ENCODE results near the gene SVOP.
"Not testable (repeated sequence)": the region's sequence is repeated elsewhere in the genome, so short reads cannot be mapped to it uniquely, and the experiment has no call there.

SVOP gene

DNA sequence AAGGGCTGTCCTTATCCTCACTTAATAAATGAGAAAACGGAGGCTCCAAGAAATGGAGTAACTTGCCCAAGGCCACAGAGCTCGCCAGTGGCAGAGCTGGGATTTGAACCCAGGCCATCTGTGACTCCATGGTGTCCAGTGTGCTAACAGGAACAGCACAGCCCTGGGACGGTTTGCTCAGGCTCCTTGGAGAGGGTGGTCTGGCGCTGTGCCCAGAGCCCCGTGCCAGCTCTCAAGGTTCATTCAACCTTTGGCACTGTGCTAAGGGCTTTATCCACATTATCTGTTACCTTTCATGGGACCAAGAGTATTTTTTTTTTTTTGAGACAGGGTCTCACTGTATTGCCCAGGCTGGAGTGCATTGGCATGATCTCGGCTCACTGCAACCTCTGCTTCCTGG is 132.8 kb downstream of the SVOP start:
- DNase-seq (ENCODE audit: low read depth in 2 of 2): no peak

DNA sequence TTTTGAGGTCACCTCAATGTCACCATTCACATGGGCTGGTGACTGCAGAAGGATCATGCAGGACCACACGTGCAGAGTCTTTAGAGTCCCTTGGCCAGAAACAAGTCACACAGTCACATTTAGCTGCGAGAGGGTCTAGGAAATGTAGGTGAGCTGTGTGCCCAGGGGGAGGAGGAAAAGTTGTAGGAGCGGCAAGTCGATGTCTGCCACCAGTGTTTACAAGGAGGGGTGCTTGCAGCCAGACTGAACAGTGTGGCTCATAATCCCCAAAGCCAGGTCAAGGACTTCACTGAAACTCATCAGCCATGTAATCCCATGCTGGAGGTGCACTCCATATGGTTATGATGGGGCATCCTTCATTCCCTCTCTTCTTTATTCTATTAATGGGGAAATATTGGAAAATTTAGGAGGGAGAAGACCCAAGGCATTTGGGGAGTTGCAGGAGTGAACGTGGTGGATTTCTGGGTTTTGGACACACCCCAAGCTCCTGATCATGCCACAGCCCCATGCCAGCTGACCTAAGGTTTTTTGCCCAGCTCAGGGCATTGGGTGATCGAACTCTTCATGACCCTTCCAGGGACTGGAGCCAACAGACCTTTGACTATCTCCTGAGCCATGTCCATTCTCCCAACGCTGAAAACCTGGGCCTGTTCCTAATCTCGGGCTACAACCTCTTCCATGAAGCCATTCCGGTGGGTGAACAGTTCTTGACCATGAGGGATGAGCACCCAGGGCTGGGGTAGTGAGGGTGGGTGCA is 133.8 kb downstream of the SVOP start:
- no peak for DNase-seq (ENCODE audit: low read depth in 2 of 2)

DNA sequence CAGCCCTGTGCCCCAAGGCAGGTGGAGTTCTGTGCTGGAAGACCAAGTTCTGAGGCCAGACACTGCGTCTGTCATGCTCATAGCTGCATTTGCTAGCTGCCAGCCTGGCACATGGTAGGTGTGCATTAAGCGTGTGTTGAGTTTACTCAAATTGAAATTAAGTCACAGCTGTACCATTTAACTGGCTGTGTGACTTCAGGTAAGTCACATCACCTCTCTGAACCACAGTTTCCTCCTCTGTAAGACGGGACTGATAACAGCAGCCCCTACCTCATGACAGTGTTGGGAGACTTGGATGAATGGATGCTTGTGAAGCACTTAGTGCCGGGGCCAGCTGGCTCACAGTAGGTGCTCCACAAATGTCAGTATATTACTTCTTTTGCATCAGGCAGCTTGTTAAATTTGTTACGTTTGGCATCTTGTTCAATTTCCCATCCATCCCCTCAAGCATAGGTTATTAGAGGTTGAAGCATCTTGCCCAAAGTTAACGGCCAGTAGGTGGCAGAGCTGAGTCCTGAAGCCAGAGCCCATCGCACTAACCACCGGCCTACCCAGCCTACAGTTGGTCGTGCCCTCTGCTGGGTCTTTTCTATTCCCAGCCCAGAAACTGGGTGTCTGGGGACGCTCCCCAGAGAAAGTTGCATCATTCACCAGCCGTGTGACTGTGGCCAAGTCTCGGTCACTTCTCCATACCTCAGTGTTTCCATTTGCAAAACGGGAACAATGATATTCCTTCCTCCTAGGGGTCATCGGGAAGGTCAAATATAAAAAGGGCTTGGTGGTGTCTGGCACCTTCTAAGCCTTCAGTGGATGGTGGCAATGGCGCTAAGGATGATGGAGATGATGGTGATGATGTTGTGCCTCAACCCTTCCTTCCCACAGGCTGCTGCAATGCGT is 136.5 kb downstream of the SVOP start:
- DNase-seq (ENCODE audit: low read depth in 2 of 2): no peak

DNA sequence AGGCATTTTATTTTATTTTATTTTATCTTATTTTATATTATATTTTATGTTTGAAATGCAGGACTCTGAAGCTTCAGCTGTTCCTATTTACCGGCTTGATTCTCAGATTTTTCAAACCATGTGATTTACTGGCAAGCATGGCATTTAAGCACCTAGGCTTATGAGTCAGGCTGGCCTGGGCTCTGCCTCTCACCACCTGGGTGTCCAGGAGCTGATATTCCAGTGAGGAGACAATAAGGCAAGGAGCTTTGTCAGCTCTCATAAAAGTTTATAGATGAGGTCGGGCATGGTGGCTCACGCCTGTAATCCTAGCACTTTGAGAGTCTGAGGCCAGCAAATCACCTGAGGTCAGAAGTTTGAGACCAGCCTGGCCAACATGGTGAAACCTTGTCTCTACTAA is 138.9 kb downstream of the SVOP start:
- DNase-seq (ENCODE audit: low read depth in 2 of 2): no peak

DNA sequence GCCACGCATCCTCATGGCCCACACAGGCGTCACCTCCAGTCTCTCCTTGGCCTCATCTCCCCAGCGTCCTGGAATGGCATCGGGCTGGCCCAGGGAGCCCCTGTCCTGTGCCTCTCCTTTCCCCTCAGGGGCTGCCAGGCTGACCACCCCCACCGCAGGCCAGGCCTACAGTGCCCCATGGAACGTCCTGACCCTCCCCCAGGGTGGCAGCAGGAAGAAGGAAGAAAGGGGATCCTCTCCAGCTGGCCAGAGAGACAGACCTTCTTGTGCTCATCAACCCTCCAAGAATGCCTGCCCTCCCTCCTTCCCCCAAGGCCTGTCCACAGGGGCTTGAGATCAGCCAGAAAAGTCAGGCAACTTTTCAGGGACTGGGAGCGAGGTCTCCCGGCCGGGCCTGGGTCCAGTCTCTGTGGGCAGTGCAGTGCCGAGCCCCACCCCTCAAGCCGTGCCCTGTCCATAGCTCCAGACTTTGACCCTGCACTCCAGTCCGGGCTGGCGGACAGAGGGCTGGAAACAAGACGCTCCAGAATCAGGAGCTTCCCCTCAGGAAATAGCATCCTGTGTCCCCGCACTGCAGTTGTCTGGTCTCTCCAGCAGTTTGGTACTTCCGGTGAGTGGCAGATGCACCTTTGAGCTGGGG is 141.1 kb downstream of the SVOP start, which contains the start of gene DAO:
Gene DAO (plus strand): TSS at position 478 of the 640 bp plus-strand sequence. CDS start 4,915 bp downstream, outside the sequence.
- DNase-seq (ENCODE audit: low read depth in 2 of 2): no peak

DNA sequence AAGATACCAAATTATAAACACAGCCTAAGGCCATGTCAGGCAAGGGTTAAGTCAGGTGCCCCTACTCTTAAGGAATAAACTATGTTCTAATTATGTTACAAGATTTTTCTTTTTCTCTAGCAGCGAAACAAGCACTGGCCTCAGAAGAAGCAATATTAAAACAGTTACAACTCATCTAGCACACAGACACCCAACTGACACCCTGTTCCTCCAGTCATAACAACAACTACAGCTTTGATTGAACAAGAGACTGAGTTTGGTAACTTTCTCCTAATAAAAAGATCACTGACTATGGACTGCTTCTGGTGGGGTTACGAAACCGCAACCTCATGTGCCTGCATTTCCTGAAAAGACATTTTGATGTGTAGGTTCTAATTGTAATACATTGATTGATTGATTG is 144.3 kb downstream of the SVOP start:
- no peak for DNase-seq (ENCODE audit: low read depth in 2 of 2)

DNA sequence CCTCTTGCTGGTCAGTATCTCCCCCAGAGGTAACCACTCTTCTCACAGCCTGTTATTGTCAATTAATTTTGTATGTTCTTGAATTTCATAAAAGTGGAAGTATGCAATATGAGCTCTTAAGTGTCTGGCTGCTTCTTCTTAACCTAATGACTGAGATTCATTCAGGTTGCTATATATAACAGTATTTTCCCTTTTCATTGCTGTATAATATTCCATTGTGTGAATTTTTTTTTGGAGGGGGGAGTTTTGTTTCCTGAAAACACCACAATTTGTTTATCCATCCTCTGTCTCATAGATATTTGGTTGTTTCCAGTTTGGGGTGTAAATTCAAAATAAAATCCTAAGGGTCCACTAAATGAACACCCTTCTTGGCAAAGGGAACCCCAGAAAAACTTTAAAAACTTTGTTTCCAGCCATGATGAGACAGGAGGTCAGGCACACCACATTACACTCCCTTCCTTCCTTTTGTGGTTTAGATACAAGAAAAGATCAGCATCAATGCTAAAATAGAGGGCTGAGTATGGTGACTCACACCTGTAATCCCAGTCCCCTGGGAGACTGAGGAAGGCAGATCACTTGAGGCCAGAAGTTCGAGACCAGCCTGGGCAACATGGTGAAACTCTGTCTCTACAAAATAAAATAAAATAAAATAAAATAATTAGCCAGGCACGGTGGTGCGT is 145.0 kb downstream of the SVOP start:
- no peak for DNase-seq (ENCODE audit: low read depth in 2 of 2)

DNA sequence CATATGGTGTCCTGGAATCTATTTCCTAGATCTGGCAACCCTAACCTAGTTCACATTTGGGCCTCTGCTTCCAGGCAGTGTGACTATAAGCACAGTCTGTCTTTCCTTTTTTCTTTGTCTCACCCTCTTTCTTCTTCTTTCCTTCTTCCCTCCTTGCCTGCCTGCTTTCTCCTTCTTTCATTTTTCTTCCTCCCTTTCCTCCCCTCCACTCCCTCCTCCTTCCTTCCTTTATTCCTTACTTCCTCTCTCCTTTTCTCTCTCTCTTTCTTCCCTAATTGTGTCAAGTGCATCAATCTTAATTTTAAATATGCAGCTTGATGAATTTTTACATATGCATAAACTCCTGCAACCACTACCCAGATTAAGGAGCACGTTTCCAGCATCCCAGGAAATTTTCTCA is 145.6 kb downstream of the SVOP start:
- no peak for DNase-seq (ENCODE audit: low read depth in 2 of 2)

DNA sequence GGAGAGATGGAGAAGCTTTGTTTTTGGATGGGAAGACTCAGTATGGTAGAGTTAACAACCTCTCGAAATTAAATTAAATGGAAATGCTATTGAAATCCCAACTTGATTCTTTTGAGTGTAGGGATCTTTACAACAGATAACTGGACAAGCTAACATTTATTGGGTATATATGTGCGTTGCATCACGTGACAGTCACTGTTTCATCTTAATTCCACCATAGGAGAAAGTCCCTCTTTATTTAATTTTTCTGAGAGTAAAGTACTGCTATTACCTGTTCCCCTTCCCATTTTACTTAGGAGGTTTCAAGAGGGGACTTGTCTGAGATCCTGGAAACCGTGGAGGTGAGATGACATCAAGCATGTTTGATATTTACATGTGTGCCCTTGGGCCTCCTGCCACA is 152.1 kb downstream of the SVOP start:
- no peak for DNase-seq (ENCODE audit: low read depth in 2 of 2)

DNA sequence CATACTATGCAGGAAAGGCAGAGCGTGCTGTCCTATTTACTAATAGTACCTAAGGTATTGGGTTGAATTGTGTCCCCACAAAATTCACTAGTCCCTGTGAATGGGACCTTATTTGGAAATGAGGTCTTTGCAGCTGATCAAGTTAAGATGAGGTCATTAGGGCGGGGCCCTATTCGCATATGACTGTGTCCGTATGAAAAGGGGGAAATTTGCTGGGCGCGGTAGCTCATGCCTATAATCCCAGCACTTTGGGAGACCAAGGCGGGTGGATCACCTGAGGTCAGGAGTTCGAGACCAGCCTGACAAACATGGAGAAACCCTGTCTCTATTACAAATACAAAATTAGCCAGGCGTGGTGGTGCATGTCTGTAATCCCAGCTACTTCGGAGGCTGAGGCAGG is 154.8 kb downstream of the SVOP start:
- not testable (repeated sequence) for DNase-seq (ENCODE audit: low read depth in 2 of 2)

DNA sequence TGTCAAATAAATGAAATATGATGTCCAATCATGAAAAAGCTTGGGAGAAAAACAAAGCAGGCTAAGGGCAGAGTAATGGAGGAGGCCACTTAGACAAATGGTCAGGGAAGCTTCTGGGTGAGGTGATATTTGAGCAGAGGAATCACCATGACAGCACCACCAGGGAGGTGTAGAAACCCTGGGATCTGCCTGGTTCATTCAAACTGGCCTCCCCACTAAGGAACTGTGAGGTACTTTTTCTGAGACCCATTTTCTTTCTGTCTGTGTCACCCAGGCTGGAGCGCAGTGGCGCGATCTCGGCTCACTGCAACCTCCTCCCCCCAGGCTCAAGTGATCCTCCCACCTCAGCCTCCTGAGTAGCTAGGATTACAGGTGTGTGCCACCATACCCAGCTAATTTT is 155.7 kb downstream of the SVOP start:
- DNase-seq (ENCODE audit: low read depth in 2 of 2): no peak

DNA sequence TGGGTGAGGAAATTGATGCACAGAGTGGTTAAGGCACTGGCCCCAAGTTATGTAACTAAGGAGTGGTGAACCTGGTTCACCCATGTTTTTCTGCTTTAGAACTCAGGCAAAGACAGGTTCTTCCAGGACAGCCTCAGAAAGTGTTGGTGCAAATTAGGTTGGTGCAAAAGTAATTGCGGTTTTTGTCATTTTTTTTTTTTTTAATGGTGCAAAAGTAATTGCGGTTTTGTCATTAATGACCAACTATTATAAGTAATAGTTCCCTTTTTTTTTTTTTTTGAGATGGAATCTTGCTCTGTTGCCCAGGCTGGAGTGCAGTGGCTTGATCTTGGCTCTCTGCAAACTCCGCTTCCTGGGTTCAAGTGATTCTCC is 158.3 kb downstream of the SVOP start:
- DNase-seq (ENCODE audit: low read depth in 2 of 2): no peak

DNA sequence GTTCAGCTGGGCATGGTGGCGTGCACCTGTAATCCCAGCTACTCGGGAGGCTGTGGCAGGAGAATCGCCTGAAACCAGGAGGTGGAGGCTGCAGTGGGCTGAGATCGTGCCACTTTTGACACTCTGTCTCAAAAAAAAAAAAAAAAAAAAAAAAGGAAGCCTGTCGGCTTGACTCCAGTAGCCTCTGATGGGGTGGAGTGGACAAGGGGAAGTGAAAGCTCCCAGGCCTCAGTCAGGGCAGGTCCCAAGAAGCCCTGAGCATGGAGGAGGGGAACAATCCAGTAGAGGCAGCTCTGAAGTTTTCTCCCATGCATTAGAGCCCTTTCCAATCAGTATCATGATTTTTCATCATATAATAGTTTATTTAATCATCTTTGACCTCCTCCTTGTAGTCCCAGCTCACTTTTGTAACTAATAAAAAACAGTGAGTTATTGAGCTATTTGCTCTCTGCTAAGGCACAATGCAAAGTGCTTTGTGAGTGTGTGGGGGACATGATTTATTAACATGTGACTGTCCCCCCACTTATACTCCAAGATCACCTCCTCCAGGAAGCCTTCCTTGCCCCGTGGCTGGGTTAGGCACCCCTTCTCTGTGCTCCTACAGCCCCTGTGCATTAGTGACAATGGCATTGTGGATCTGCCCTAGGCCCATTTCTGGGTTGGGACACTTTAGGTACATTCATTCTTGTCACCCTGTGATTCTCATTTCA is 158.8 kb downstream of the SVOP start:
- no peak for DNase-seq (ENCODE audit: low read depth in 2 of 2)

DNA sequence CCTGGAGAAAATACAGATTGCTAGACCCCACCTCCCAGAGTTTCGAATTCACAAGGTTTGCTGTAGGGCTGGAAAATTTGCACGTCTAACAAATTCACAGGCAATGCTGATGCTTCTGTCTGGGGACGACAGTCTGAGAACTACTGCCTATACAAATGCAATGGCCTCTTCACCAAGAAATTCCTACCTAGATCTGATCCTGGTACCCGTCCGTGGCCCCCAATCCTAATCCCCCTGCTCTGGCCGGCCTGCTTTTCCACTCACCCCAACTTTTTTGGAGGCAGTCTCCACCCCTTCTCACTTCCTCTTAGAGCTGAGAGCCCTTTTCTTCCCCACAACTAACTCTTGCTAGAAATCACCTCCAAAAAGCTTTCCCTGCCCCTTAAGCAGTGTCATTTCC is 160.4 kb downstream of the SVOP start:
- DNase-seq (ENCODE audit: low read depth in 2 of 2): no peak

DNA sequence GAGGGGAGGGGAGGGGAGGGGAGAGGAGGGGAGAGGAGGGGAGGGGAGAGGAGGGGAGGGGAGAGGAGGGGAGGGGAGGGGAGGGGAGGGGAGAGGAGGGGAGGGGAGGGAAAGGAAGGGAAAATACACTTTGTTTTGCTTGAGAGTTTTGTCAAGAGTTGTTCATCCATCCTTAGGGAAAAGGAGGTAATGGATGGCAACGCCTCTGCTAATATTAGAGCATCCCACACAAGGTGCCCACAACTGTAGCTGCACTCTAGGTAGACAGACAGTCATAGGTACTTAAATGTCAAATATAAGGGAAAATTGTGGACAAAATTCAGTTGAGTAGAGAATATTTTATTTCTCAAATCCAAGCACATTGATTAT is 161.0 kb downstream of the SVOP start:
- no peak for DNase-seq (ENCODE audit: low read depth in 2 of 2)

DNA sequence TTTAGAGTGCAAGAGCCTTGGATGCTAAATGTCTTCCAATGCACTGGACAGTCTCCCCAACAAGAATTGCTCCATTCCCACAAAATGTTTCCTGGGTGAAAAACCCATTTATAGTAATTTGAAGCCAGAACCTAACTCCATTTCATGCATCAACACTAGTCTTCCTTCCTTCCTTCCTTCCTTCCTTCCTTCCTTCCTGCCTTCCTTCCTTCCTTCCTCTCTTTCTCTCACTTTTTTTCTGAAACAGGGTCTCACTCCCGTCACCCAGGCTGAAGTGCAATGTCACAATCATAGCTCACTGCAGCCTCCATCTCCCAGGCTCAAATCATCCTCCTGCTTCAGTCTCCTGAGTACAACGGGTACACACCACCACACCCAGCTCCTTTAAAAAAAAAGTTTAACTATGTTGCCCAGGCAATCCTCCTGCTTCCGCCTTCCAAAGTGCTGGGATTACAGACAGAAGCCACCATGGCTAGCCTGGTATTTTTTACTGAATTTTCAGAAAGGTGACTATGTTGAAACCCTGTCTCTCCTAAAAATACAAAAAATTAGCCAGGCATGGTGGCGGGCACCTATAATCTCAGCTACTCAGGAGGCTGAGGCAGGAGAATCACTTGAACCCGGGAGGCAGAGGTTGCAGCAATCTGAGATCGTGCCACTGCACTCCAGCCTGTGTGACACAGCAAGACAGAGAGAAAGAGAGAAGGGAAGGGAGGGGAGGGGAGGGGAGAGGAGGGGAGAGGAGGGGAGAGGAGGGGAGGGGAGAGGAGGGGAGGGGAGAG is 161.5 kb downstream of the SVOP start:
- DNase-seq (ENCODE audit: low read depth in 2 of 2): not testable (repeated sequence)

DNA sequence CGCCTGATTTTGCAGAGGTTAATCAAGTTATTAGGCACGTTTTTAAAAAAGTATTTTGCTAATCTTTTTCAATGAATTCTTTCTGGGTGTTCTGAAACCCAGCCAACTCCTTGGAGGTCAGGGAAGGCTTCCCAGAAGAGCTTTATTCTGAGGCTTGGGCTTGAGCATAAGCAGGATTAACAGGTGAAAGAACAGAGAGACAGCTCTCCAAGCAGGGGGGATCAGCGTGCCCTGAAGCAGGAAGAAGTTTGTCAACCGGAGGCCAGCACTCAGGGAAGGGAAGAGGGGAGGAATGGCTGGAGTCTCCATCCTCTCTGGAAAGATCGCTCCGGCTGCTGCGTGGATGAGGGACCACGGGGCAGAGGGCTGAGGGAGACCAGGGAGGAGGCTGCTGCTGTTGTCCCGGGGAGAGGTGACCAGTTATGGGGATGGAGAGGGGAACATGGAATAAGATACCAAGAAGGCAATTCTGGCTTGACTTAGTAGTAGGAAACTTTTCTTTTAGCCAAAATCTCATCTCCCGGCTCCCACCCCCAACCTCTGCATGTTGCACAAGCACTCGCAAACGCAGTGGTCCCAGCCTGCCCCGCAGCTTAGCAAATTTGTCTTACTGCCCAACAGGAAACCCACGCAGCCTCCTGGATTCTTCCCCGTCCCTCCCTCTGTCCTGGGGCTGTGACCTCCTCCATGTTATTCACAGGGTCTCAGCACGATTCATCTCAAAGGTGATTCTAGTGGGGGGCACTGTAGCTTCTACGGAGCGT is 162.4 kb downstream of the SVOP start:
- DNase-seq (ENCODE audit: low read depth in 2 of 2): no peak
